Stimulated activated naive B cell treated with anti-CD40 and anti-IgM and Interleukin-4, amounts not matched to agents 10 μg/mL and 1 μg/mL and 100 μg/mL, for 72 hours (primary cell): ENCODE results near the gene B4GALNT4.

ENCODE experiments used
- ATAC-seq, 2 donors: fragments of 150-1000 bp; cut with Tn5 transposase; replicated peaks; 2 replicates each; pipeline ENCODE4 v1.10.0; 2021; ENCODE audit warnings: moderate library complexity in 1 of 2
- DNase-seq: peaks from one replicate; pipeline ENCODE4 v3.0.0; 2021
- H3K27ac Mint-ChIP-seq: one replicate; pipeline ENCODE4 v1.8.0; 2022; ENCODE audit warnings: mild to moderate bottlenecking, mixed read lengths
- H3K27me3 Mint-ChIP-seq, 2 donors: one replicate each; pipeline ENCODE4 v1.8.0; 2022; ENCODE audit warnings: mixed read lengths in 2 of 2
- H3K36me3 Mint-ChIP-seq, 2 donors: one replicate each; pipeline ENCODE4 v1.8.0; 2022; ENCODE audit warnings: mixed read lengths in 2 of 2, mild to moderate bottlenecking in 1 of 2
- H3K4me1 Mint-ChIP-seq, 2 donors: one replicate each; pipeline ENCODE4 v1.8.0; 2022; ENCODE audit warnings: mixed read lengths in 2 of 2, mild to moderate bottlenecking in 1 of 2
- H3K4me3 Mint-ChIP-seq, 2 donors: one replicate each; pipeline ENCODE4 v1.8.0; 2022; ENCODE audit warnings: mild to moderate bottlenecking in 2 of 2, mixed read lengths in 2 of 2, moderate library complexity in 1 of 2
- H3K9me3 Mint-ChIP-seq, 2 donors: one replicate each; pipeline ENCODE4 v1.8.0; 2022; ENCODE audit warnings: mixed read lengths in 2 of 2, mild to moderate bottlenecking in 1 of 2

The B4GALNT4 gene

GRCh38 chr11:425301-425700, 56.0 kb downstream of the B4GALNT4 start:
- Mint-ChIP-seq H3K9me3 (peaks cover 6 to 7% of the 10 kb centered on the region in 2 donors), H3K4me3 (no peak overlapping the region), H3K4me1 (no peaks in the 10 kb centered on the region), H3K36me3 (peaks cover 18 to 29% of the 10 kb centered on the region in 2 donors), H3K27ac (no peak overlapping the region), H3K27me3 (peaks cover 5 to 12% of the 10 kb centered on the region in 2 donors)
- DNase-seq (no peak), ATAC-seq (no peak)

DNA sequence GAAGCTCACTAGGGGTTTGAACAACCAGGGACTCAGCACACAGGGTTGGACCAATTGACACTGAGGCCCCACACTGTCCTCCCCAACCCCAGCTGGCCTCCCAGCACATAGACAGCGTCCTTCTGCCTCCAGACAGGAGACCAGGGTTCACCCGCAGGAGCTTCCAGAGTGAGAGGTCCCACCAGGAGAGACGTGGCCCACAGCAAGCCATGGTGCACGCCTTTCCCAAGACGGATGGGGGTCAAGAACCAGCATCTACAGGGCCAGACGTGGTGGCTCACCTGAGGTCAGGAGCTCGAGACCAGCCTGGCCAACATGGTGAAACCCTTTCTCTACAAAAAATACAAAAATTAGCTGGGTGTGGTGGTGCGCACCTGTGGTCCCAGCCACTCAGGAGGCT, 57.6 kb downstream of the B4GALNT4 start:
- Mint-ChIP-seq H3K4me3 (no peak overlapping the region), H3K9me3 (peaks cover 6 to 7% of the 10 kb centered on the region in 2 donors), H3K27ac (no peak overlapping the region), H3K36me3 (peaks cover 18 to 29% of the 10 kb centered on the region in 2 donors), H3K27me3 (peaks cover 5 to 12% of the 10 kb centered on the region in 2 donors), H3K4me1 (no peaks in the 10 kb centered on the region)
- DNase-seq: no peak
- ATAC-seq: no peak

- no peak for DNase-seq
- ATAC-seq: no peak
- peaks cover 6 to 7% of the 10 kb centered on the region in 2 donors for H3K9me3 Mint-ChIP-seq
- no peaks in the 10 kb centered on the region for H3K4me1 Mint-ChIP-seq
- H3K36me3 Mint-ChIP-seq: peaks cover 21 to 29% of the 10 kb centered on the region in 2 donors
- H3K27me3 Mint-ChIP-seq: peaks cover 5 to 12% of the 10 kb centered on the region in 2 donors
- H3K27ac Mint-ChIP-seq: no peak overlapping the region
- no peak overlapping the region for H3K4me3 Mint-ChIP-seq
Measured at GRCh38 chr11:428295-428694, 59.0 kb downstream of the B4GALNT4 start.

- Mint-ChIP-seq H3K9me3 (peaks cover 4 to 6% of the 10 kb centered on the region in 2 donors), H3K4me3 (no peak overlapping the region), H3K4me1 (no peaks in the 10 kb centered on the region), H3K27me3 (peaks cover 4 to 11% of the 10 kb centered on the region in 2 donors), H3K36me3 (peaks cover 19 to 23% of the 10 kb centered on the region in 2 donors), H3K27ac (no peak overlapping the region)
- no peak for DNase-seq
- ATAC-seq: no peak
Measured at GRCh38 chr11:429391-429790, 60.1 kb downstream of the B4GALNT4 start.

GRCh38 chr11:429931-430456, 60.7 kb downstream of the B4GALNT4 start:
- ATAC-seq: no peak
- peaks cover 15 to 18% of the 10 kb centered on the region in 2 donors for H3K36me3 Mint-ChIP-seq
- no peaks in the 10 kb centered on the region for H3K4me1 Mint-ChIP-seq
- no peak overlapping the region for H3K27ac Mint-ChIP-seq
- H3K9me3 Mint-ChIP-seq: peaks cover 0 to 2% of the 10 kb centered on the region in 2 donors
- H3K27me3 Mint-ChIP-seq: peaks cover 0 to 5% of the 10 kb centered on the region in 2 donors
- DNase-seq: no peak
- no peak overlapping the region for H3K4me3 Mint-ChIP-seq
